ENCODE results near the gene HES5. TPM values are rescaled to one million over a fixed set of nuclear protein-coding genes. Genes with fewer than 3 reads are reported as not detected.

Gene HES5
- polyA plus RNA-seq, 1 of the 3 experiments (the other 2 are of a cell fraction), result 0.03 TPM

DNA sequence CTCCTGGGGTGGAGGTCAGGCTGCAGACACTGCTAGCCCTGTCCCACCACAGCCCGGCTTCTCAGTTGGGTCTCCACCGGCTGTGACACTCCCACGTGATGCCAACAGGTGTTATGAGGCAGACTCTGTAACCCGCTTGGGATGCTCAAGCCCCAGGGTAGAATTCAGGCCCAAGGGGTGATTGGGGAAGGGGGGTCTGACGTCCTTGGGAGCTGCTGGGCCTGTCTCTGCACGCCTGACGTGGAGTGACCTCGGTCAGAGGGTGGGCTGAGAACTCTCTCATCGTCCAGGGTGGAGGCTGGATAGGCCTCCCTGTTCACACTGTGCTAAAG lies 7.7 kb upstream of the HES5 start:
- Histone ChIP-seq H3K9me2 (no peaks in the 10 kb centered on the region), H3K27ac (ENCODE audit: low read depth in 2 of 2, low read length in 1 of 2) (no peak overlapping the region)

GRCh38 chr1:2535981-2536380 lies 5.9 kb upstream of the HES5 start:
- POLR2A ChIA-PET, result interaction anchor here (1.0 kb wide), 1 partner anchor 10 kb away, joined by 3 read pairs; the partner anchor contains the start of gene PANK4
- TF ChIP-seq POLR2AphosphoS5 (IDR thresholded peaks at IDR 0.05; ENCODE audit: low read depth, low read length) (no peak), NFIC (IDR thresholded peaks at IDR 0.05; ENCODE audit: borderline replicate concordance) (no peak)
- TF ChIP-seq, protein P1, sequence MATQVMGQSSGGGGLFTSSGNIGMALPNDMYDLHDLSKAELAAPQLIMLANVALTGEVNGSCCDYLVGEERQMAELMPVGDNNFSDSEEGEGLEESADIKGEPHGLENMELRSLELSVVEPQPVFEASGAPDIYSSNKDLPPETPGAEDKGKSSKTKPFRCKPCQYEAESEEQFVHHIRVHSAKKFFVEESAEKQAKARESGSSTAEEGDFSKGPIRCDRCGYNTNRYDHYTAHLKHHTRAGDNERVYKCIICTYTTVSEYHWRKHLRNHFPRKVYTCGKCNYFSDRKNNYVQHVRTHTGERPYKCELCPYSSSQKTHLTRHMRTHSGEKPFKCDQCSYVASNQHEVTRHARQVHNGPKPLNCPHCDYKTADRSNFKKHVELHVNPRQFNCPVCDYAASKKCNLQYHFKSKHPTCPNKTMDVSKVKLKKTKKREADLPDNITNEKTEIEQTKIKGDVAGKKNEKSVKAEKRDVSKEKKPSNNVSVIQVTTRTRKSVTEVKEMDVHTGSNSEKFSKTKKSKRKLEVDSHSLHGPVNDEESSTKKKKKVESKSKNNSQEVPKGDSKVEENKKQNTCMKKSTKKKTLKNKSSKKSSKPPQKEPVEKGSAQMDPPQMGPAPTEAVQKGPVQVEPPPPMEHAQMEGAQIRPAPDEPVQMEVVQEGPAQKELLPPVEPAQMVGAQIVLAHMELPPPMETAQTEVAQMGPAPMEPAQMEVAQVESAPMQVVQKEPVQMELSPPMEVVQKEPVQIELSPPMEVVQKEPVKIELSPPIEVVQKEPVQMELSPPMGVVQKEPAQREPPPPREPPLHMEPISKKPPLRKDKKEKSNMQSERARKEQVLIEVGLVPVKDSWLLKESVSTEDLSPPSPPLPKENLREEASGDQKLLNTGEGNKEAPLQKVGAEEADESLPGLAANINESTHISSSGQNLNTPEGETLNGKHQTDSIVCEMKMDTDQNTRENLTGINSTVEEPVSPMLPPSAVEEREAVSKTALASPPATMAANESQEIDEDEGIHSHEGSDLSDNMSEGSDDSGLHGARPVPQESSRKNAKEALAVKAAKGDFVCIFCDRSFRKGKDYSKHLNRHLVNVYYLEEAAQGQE (IDR thresholded peaks at IDR 0.05; ENCODE audit: low read depth, low read length), result no peak
- Histone ChIP-seq H3K36me3 (replicated peaks in 1 of 2; ENCODE audit: control insufficient read depth in 1 of 2, insufficient read depth in 2 of 2, low read length in 1 of 2) (no peaks in the 10 kb centered on the region), H2AFZ (ENCODE audit: low read depth) (no peak overlapping the region), H3K9me2 (no peaks in the 10 kb centered on the region), H3K9me3 (no peaks in the 10 kb centered on the region), H4K20me1 (ENCODE audit: insufficient read depth) (no peaks in the 10 kb centered on the region), H3K9ac (no peak overlapping the region), H3K4me3 (ENCODE audit: low read depth in 2 of 2, low read length in 1 of 2) (no peak overlapping the region), H3F3A (replicated peaks; ENCODE audit: insufficient read depth) (no peaks in the 10 kb centered on the region), H3K4me1 (ENCODE audit: control insufficient read depth in 1 of 2, insufficient read depth in 2 of 2, low read depth in 1 of 2, low read length in 1 of 2) (peaks cover 0 to 4% of the 10 kb centered on the region in 2 experiments; a peak in 1 of 4 replicates), H3K27ac (ENCODE audit: low read depth in 2 of 2, low read length in 1 of 2) (no peak overlapping the region), H3K79me2 (ENCODE audit: insufficient read depth) (no peaks in the 10 kb centered on the region), H3K4me2 (no peak overlapping the region), H3K27me3 (ENCODE audit: insufficient read depth) (0 out of 2 replicates have a peak, but pooled peaks cover 1% of the 10 kb centered on the region)
- CTCF ChIA-PET, result interaction anchor here (1.0 to 7.7 kb wide), 3 partner anchors 8 to 12 kb away, joined by 4 to 35 read pairs (median 21); no protein-coding TSS in a partner anchor
- 86% methylated on average over 3 of the region's 9 CpGs for WGBS (ENCODE audit: low lambda C conversion rate)
- DNase-seq, result no peak

More for the DNA sequence above, 7.7 kb upstream of the HES5 start:
- TF ChIP-seq JUND (IDR thresholded peaks at IDR 0.05) (no peak), TEAD4 (IDR thresholded peaks at IDR 0.05; ENCODE audit: borderline replicate concordance, insufficient read depth) (no peak), POLR2AphosphoS5 (IDR thresholded peaks at IDR 0.05; ENCODE audit: low read depth, low read length) (no peak), RCOR1 (IDR thresholded peaks at IDR 0.05; ENCODE audit: low read length) (no peak), NFIC (IDR thresholded peaks at IDR 0.05; ENCODE audit: borderline replicate concordance) (no peak), TAF1 (IDR thresholded peaks at IDR 0.05; ENCODE audit: borderline replicate concordance, low read depth, low read length) (no peak), RFX5 (IDR thresholded peaks at IDR 0.05; ENCODE audit: low read length) (no peak), SMC3 (IDR thresholded peaks at IDR 0.05; ENCODE audit: low read depth, low read length) (no peak), MAX (IDR thresholded peaks at IDR 0.05; ENCODE audit: low read depth) (no peak), TCF12 (IDR thresholded peaks at IDR 0.05) (no peak), EP300 (IDR thresholded peaks at IDR 0.05; ENCODE audit: borderline replicate concordance in 1 of 2, low read depth in 1 of 2, low read length in 1 of 2) (no peak), SIN3A (IDR thresholded peaks at IDR 0.05; ENCODE audit: borderline replicate concordance, low read depth, low read length) (no peak), FOXJ3 (CRISPR knock-in tag; IDR thresholded peaks at IDR 0.05) (no peak), FOXM1 (IDR thresholded peaks at IDR 0.05; ENCODE audit: low read depth) (no peak), MXI1 (IDR thresholded peaks at IDR 0.05; ENCODE audit: low read depth, low read length) (no peak)
- TF ChIP-seq, protein P1 (IDR thresholded peaks at IDR 0.05; ENCODE audit: low read depth, low read length), result no peak
- Histone ChIP-seq H3K4me2 (no peak overlapping the region), H3F3A (replicated peaks; ENCODE audit: insufficient read depth) (no peaks in the 10 kb centered on the region), H3K9me3 (no peaks in the 10 kb centered on the region), H4K20me1 (ENCODE audit: insufficient read depth) (no peaks in the 10 kb centered on the region), H3K27me3 (ENCODE audit: insufficient read depth) (no peaks in the 10 kb centered on the region), H3K4me1 (ENCODE audit: control insufficient read depth in 1 of 2, insufficient read depth in 2 of 2, low read depth in 1 of 2, low read length in 1 of 2) (peaks cover 0 to 13% of the 10 kb centered on the region in 2 experiments; a peak in 1 of 4 replicates), H3K9ac (no peak overlapping the region), H3K4me3 (ENCODE audit: low read depth in 2 of 2, low read length in 1 of 2) (no peak overlapping the region), H3K79me2 (ENCODE audit: insufficient read depth) (no peaks in the 10 kb centered on the region), H3K36me3 (replicated peaks in 1 of 2; ENCODE audit: control insufficient read depth in 1 of 2, insufficient read depth in 2 of 2, low read length in 1 of 2) (no peaks in the 10 kb centered on the region), H2AFZ (ENCODE audit: low read depth) (no peak overlapping the region)
- ChIA-PET POLR2A (no interaction called here), CTCF (no interaction called here)
- no CpG with 5 or more reads among the region's 9 CpGs for WGBS (ENCODE audit: low lambda C conversion rate)
- no peak for DNase-seq

Data from SK-N-SH (cell line).